Right lung (tissue), 5 donors: ENCODE results near the gene SHISA9. TPM values are rescaled to one million over a fixed set of nuclear protein-coding genes. Genes with fewer than 3 reads are reported as not detected.

Experiments used
- DNase-seq, 2 donors: peaks; one replicate each; pipeline ENCODE4 v3.0.0-alpha.2; 2013
- polyA plus RNA-seq, 5 donors: library from polyadenylated mRNA; unstranded; fragments of 120-200 nt; gene quantifications; one replicate each; pipeline versions ENCODE4 v1.2.1 to v1.2.3, GENCODE V29; 2013; ENCODE audit warnings: inconsistent platforms in 1 of 5, low replicate concordance in 1 of 5; ENCODE audit not compliant: insufficient read length in 5 of 5, insufficient read depth in 1 of 5

Gene SHISA9
- polyA plus RNA-seq, 5 donors, result 0.04 to 0.09 (median 0.08) TPM

- DNase-seq, result no peak
Measured at GRCh38 chr16:12944300-12944699, 42.9 kb downstream of the SHISA9 start.

- no peak for DNase-seq
Measured at GRCh38 chr16:12951392-12951791, 50.0 kb downstream of the SHISA9 start.

GRCh38 chr16:12951976-12952375, 50.6 kb downstream of the SHISA9 start:
- no peak for DNase-seq

- no peak for DNase-seq
Measured at GRCh38 chr16:12958366-12958765, 57.0 kb downstream of the SHISA9 start.

- no peak for DNase-seq
Measured at GRCh38 chr16:12959072-12959471, 57.7 kb downstream of the SHISA9 start.

- no peak for DNase-seq
Measured at GRCh38 chr16:12961626-12962025, 60.2 kb downstream of the SHISA9 start.

- no peak for DNase-seq
Measured at GRCh38 chr16:12964461-12964860, 63.1 kb downstream of the SHISA9 start.

- DNase-seq, result no peak
Measured at GRCh38 chr16:12965274-12965804, 63.9 kb downstream of the SHISA9 start.

GRCh38 chr16:12971241-12971640, 69.8 kb downstream of the SHISA9 start:
- DNase-seq, result no peak

GRCh38 chr16:12972246-12972645, 70.8 kb downstream of the SHISA9 start:
- DNase-seq, result no peak

GRCh38 chr16:12975766-12976165, 74.4 kb downstream of the SHISA9 start:
- DNase-seq, result no peak

GRCh38 chr16:12976496-12976895, 75.1 kb downstream of the SHISA9 start:
- no peak for DNase-seq

- DNase-seq, result no peak
Measured at GRCh38 chr16:12976936-12977335, 75.5 kb downstream of the SHISA9 start.

- DNase-seq, result no peak
Measured at GRCh38 chr16:12985516-12985915, 84.1 kb downstream of the SHISA9 start.

GRCh38 chr16:12988071-12988470, 86.7 kb downstream of the SHISA9 start:
- DNase-seq, result no peak

GRCh38 chr16:12992066-12992465, 90.7 kb downstream of the SHISA9 start:
- DNase-seq, result no peak

- DNase-seq, result no peak
Measured at GRCh38 chr16:12994402-12994801, 93.0 kb downstream of the SHISA9 start.

GRCh38 chr16:12995721-12996372, 94.4 kb downstream of the SHISA9 start:
- no peak for DNase-seq

GRCh38 chr16:12998361-12999085, 97.1 kb downstream of the SHISA9 start:
- DNase-seq, result no peak

- DNase-seq, result no peak
Measured at GRCh38 chr16:12999368-12999767, 98.0 kb downstream of the SHISA9 start.

- no peak for DNase-seq
Measured at GRCh38 chr16:13005721-13006247, 104.4 kb downstream of the SHISA9 start.

- no peak for DNase-seq
Measured at GRCh38 chr16:13012601-13013000, 111.2 kb downstream of the SHISA9 start.

GRCh38 chr16:13013043-13013442, 111.6 kb downstream of the SHISA9 start:
- no peak for DNase-seq
